HL-60 (cell line): Measurements from ENCODE around the gene POC1A.

Experiments used
- DNase-seq, 2 experiments: peaks; one replicate each; pipeline ENCODE4 v3.0.0-alpha.2; 2010 to 2020; ENCODE audit warnings: low read depth in 1 of 2, low spot score in 1 of 2
- H3K27ac ChIP-seq: fragments of 250-450 bp; sonication (Bioruptor Pico); replicated peaks from 2 replicates; pipeline ENCODE4 v1.5.1; 2020; ENCODE audit warnings: mild to moderate bottlenecking, moderate library complexity
- H3K27me3 ChIP-seq: fragments of 250-450 bp; sonication (Bioruptor Pico); 2 replicates; pipeline ENCODE4 v1.5.1; 2021; ENCODE audit warnings: mild to moderate bottlenecking, moderate library complexity; ENCODE audit not compliant: insufficient read depth, poor library complexity, severe bottlenecking
- H3K4me3 ChIP-seq: replicated peaks from 2 replicates; pipeline ENCODE4 v1.5.1; 2011; ENCODE audit warnings: mild to moderate bottlenecking, control low read depth, low read length; ENCODE audit not compliant: insufficient read depth
- CTCF ChIP-seq: IDR thresholded peaks from one replicate; pipeline ENCODE4 v1.5.1; 2011; ENCODE audit warnings: low read length, control low read depth, inconsistent platforms; ENCODE audit not compliant: insufficient read depth
- GABPA ChIP-seq: IDR thresholded peaks from 2 replicates; pipeline ENCODE4 v1.6.1; 2012; ENCODE audit warnings: low read depth
- POLR2AphosphoS5 ChIP-seq: IDR thresholded peaks from 2 replicates; pipeline ENCODE4 v1.6.1; 2012; ENCODE audit warnings: low read depth
- SPI1 ChIP-seq: IDR thresholded peaks from 2 replicates; pipeline ENCODE4 v1.6.1; 2012; ENCODE audit warnings: low read depth, mild to moderate bottlenecking, borderline replicate concordance
- TF ChIP-seq, protein P1 (sequence below): IDR thresholded peaks from 2 replicates; pipeline ENCODE4 v1.6.1; 2012; ENCODE audit warnings: low read depth; ENCODE audit not compliant: insufficient replicate concordance

The POC1A gene

DNA sequence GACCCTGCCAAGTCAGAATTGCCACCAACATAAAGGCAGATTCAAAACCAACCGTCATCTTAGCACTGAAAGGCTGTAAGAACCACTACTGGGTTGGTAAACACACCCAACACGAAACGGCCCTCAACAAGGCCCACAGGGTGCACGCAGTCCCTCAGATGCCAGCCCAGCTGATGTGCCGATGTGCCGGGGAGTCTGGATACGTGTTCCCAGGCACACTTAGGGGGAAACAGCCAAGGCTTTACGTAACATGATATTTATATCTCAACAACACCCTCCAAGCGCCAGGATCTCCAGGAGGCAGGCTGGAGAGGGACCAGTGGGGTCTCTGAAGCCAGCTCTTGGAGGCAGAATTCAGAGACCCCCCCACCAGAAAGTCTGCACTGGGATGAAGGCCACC, 14.2 kb downstream of the POC1A start:
- Histone ChIP-seq H3K4me3 (no peak overlapping the region), H3K27ac (no peak overlapping the region), H3K27me3 (no peaks in the 10 kb centered on the region)
- TF ChIP-seq POLR2AphosphoS5 (no peak), SPI1 (no peak), CTCF (no peak), GABPA (no peak)
- TF ChIP-seq, protein P1, sequence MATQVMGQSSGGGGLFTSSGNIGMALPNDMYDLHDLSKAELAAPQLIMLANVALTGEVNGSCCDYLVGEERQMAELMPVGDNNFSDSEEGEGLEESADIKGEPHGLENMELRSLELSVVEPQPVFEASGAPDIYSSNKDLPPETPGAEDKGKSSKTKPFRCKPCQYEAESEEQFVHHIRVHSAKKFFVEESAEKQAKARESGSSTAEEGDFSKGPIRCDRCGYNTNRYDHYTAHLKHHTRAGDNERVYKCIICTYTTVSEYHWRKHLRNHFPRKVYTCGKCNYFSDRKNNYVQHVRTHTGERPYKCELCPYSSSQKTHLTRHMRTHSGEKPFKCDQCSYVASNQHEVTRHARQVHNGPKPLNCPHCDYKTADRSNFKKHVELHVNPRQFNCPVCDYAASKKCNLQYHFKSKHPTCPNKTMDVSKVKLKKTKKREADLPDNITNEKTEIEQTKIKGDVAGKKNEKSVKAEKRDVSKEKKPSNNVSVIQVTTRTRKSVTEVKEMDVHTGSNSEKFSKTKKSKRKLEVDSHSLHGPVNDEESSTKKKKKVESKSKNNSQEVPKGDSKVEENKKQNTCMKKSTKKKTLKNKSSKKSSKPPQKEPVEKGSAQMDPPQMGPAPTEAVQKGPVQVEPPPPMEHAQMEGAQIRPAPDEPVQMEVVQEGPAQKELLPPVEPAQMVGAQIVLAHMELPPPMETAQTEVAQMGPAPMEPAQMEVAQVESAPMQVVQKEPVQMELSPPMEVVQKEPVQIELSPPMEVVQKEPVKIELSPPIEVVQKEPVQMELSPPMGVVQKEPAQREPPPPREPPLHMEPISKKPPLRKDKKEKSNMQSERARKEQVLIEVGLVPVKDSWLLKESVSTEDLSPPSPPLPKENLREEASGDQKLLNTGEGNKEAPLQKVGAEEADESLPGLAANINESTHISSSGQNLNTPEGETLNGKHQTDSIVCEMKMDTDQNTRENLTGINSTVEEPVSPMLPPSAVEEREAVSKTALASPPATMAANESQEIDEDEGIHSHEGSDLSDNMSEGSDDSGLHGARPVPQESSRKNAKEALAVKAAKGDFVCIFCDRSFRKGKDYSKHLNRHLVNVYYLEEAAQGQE = no peak
- no peak for DNase-seq

DNA sequence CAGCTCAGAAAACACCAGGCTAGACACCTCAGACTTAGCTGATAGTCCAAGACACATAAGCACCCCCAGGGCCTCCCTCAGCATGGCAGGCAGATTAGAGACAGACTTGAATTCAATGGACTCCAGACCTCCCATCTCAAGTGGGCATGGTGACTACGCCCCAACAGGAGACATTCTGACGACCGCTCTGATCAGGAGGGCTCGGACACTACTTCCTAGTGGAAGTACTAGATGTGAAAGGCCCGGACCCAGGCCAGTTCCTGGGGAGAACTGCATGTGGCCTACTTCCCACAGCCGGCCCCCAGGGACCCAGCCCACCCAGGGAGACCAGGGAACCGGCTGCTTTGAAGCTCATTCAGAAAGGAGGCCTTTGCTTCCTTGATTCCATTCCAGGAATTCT, 16.9 kb downstream of the POC1A start:
- DNase-seq = no peak
- Histone ChIP-seq H3K27me3 (no peaks in the 10 kb centered on the region), H3K4me3 (no peak overlapping the region), H3K27ac (no peak overlapping the region)
- no peak for TF ChIP-seq SPI1
- TF ChIP-seq GABPA = no peak
- no peak for TF ChIP-seq POLR2AphosphoS5
- no peak for TF ChIP-seq CTCF

- Histone ChIP-seq H3K27ac (no peak overlapping the region), H3K27me3 (no peaks in the 10 kb centered on the region), H3K4me3 (no peak overlapping the region)
- DNase-seq = no peak
- TF ChIP-seq, protein P1 = no peak
- no peak for TF ChIP-seq SPI1
- no peak for TF ChIP-seq GABPA
- no peak for TF ChIP-seq POLR2AphosphoS5
- TF ChIP-seq CTCF = no peak
These were observed 17.7 kb downstream of the POC1A start for GRCh38 chr3:52136513-52136912.

- Histone ChIP-seq H3K27me3 (no peaks in the 10 kb centered on the region), H3K27ac (no peak overlapping the region), H3K4me3 (no peak overlapping the region)
- DNase-seq = no peak
- TF ChIP-seq SPI1 (no peak), POLR2AphosphoS5 (no peak), CTCF (no peak), GABPA (no peak)
- TF ChIP-seq, protein P1 = no peak
These were observed 18.9 kb downstream of the POC1A start for GRCh38 chr3:52135332-52135731.
